OCI-LY1 (cell line): ENCODE measurements around the gene RANBP17.

Experiments
- H2AFZ ChIP-seq: fragments of 200-600 bp; sonication (generic), shearing (Covaris generic); 2 replicates; pipeline ENCODE4 v1.6.0; 2014; ENCODE audit warnings: antibody characterized with exemption, mild to moderate bottlenecking, low read length
- H3F3A ChIP-seq: fragments of 200-600 bp; sonication (generic), shearing (Covaris generic); 2 replicates; pipeline ENCODE4 v1.6.0; 2014; ENCODE audit warnings: mild to moderate bottlenecking, antibody characterized with exemption, low read length, moderate library complexity; ENCODE audit not compliant: insufficient read depth
- H3K27ac ChIP-seq: fragments of 200-600 bp; sonication (generic); 2 replicates; pipeline ENCODE4 v1.5.1; 2014; ENCODE audit warnings: low read length, mixed run types, mild to moderate bottlenecking, low read depth; ENCODE audit not compliant: poor library complexity, severe bottlenecking
- H3K27me3 ChIP-seq: fragments of 200-600 bp; sonication (generic); 2 replicates; pipeline ENCODE4 v1.6.0; 2014; ENCODE audit warnings: antibody characterized with exemption, mild to moderate bottlenecking, low read length, moderate library complexity; ENCODE audit not compliant: insufficient read depth
- H3K36me3 ChIP-seq: fragments of 200-600 bp; sonication (generic); 2 replicates; pipeline ENCODE4 v1.6.1; 2014; ENCODE audit warnings: mild to moderate bottlenecking, antibody characterized with exemption, low read length, moderate library complexity, mixed read lengths; ENCODE audit not compliant: insufficient read depth
- H3K4me1 ChIP-seq: fragments of 200-600 bp; sonication (generic); 2 replicates; pipeline ENCODE4 v1.5.1; 2014; ENCODE audit warnings: mild to moderate bottlenecking, low read length, moderate library complexity; ENCODE audit not compliant: insufficient read depth, severe bottlenecking
- H3K4me2 ChIP-seq: fragments of 200-600 bp; sonication (generic), shearing (Covaris generic); 2 replicates; pipeline ENCODE4 v1.6.1; 2014; ENCODE audit warnings: low read length
- H3K4me3 ChIP-seq: fragments of 200-600 bp; sonication (generic); 2 replicates; pipeline ENCODE4 v1.5.1; 2014; ENCODE audit warnings: low read length, low read depth, mild to moderate bottlenecking, mixed read lengths; ENCODE audit not compliant: poor library complexity, severe bottlenecking
- H3K79me2 ChIP-seq: fragments of 200-600 bp; shearing (Covaris generic); 2 replicates; pipeline ENCODE4 v1.6.1; 2016; ENCODE audit warnings: mixed run types, low read length, mixed read lengths; ENCODE audit not compliant: insufficient read depth
- H3K9ac ChIP-seq: fragments of 200-600 bp; sonication (generic), shearing (Covaris generic); 2 replicates; pipeline ENCODE4 v1.6.1; 2014; ENCODE audit warnings: mild to moderate bottlenecking, low read length, mixed read lengths
- H3K9me2 ChIP-seq: fragments of 200-600 bp; sonication (generic), shearing (Covaris generic); 2 replicates; pipeline ENCODE4 v1.6.1; 2014; ENCODE audit warnings: low read depth, mild to moderate bottlenecking, low read length, mixed read lengths
- H3K9me3 ChIP-seq: fragments of 200-600 bp; shearing (Covaris generic); 2 replicates; pipeline ENCODE4 v1.6.1; 2014; ENCODE audit warnings: low read length, mixed read lengths
- H4K20me1 ChIP-seq: fragments of 200-600 bp; sonication (generic), shearing (Covaris generic); 2 replicates; pipeline ENCODE4 v1.6.0; 2016; ENCODE audit warnings: mild to moderate bottlenecking, low read length; ENCODE audit not compliant: insufficient read depth
- EZH2 ChIP-seq: fragments of 200-600 bp; sonication (generic), shearing (Covaris generic); IDR thresholded peaks from 2 replicates; pipeline ENCODE4 v1.8.0; 2017; ENCODE audit warnings: borderline replicate concordance, mixed run types, mild to moderate bottlenecking, antibody characterized with exemption, low read length, moderate library complexity, mixed read lengths
- TF ChIP-seq, protein P1 (sequence below): fragments of 200-600 bp; sonication (generic), shearing (Covaris generic); IDR thresholded peaks from 2 replicates; pipeline ENCODE4 v1.5.1; 2017; ENCODE audit warnings: mild to moderate bottlenecking, antibody characterized with exemption, low read length, moderate library complexity, mixed read lengths

Gene RANBP17

DNA sequence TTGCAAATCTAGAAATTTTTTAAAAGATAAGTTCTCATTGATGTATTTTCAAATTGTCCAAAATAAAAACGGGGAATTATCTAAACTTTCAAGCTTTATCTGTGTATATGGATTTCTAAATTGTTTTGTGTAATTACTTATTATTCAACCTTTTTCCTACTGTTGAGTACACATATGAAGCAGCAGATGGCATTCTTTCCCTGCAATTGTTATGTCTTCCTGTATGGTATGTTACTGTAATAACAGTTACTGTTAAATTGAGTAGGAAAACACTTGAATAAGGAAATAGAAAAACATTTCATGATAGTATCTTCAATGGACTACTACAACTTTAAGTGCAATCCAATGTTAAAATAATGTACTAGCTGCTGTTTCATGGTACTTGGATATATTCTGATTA lies 124.8 kb downstream of the RANBP17 start:
- Histone ChIP-seq H4K20me1 (no peaks in the 10 kb centered on the region), H2AFZ (no peak overlapping the region), H3K9ac (no peak overlapping the region), H3K4me2 (no peak overlapping the region), H3K4me3 (no peak overlapping the region), H3K9me3 (no peaks in the 10 kb centered on the region), H3K9me2 (no peaks in the 10 kb centered on the region), H3K27ac (no peak overlapping the region), H3F3A (no peaks in the 10 kb centered on the region), H3K27me3 (no peaks in the 10 kb centered on the region), H3K36me3 (no peaks in the 10 kb centered on the region), H3K79me2 (no peaks in the 10 kb centered on the region), H3K4me1 (no peaks in the 10 kb centered on the region)
- no peak for TF ChIP-seq EZH2
- TF ChIP-seq, protein P1, sequence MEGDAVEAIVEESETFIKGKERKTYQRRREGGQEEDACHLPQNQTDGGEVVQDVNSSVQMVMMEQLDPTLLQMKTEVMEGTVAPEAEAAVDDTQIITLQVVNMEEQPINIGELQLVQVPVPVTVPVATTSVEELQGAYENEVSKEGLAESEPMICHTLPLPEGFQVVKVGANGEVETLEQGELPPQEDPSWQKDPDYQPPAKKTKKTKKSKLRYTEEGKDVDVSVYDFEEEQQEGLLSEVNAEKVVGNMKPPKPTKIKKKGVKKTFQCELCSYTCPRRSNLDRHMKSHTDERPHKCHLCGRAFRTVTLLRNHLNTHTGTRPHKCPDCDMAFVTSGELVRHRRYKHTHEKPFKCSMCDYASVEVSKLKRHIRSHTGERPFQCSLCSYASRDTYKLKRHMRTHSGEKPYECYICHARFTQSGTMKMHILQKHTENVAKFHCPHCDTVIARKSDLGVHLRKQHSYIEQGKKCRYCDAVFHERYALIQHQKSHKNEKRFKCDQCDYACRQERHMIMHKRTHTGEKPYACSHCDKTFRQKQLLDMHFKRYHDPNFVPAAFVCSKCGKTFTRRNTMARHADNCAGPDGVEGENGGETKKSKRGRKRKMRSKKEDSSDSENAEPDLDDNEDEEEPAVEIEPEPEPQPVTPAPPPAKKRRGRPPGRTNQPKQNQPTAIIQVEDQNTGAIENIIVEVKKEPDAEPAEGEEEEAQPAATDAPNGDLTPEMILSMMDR = no peak

DNA sequence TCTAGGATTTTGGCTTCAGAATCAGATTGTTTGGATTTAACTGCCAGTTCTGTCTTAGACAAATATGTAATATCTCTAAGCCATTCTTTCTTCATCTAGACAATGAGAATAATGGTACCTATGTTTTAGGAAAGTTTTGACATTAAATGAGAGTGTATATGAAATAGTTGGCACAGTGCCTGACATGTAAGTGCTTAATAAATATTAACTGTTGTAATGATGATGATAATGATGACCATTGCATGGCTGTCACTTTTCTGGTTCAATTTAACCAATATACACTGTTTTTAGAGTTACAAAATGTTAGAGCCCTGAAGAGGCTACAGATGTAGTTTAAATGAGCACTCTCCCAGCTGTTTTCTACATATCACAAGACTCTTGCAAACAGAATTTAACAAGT lies 131.7 kb downstream of the RANBP17 start:
- no peak for TF ChIP-seq EZH2
- TF ChIP-seq, protein P1 = no peak
- no peaks in the 10 kb centered on the region for H4K20me1 ChIP-seq
- no peaks in the 10 kb centered on the region for H3K9me3 ChIP-seq
- no peaks in the 10 kb centered on the region for H3K4me1 ChIP-seq
- H3K4me2 ChIP-seq = no peak overlapping the region
- no peaks in the 10 kb centered on the region for H3K36me3 ChIP-seq
- no peak overlapping the region for H3K27ac ChIP-seq
- H3K9ac ChIP-seq = no peak overlapping the region
- H3K9me2 ChIP-seq = no peaks in the 10 kb centered on the region
- H3K79me2 ChIP-seq = no peaks in the 10 kb centered on the region
- no peak overlapping the region for H3K4me3 ChIP-seq
- no peaks in the 10 kb centered on the region for H3K27me3 ChIP-seq
- H2AFZ ChIP-seq = no peak overlapping the region
- H3F3A ChIP-seq = no peaks in the 10 kb centered on the region

DNA sequence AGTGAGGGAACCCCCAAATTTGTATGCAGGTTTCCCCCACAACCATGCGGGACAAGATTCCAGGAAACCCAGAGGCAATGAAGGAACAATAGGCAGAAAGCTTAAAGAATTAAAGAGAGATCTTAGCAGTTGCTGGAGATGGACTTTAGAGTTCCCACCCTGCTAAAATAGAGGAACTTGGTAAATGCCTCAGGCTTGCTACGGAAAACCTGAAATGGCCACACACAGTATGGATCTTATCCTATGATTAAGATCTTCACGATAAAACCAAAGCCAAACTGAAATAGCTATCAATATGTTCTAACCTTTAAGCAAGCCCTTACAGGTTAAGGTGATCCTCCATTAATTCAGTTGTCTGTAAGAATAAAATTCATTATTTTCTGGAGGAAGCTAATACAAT lies 148.3 kb downstream of the RANBP17 start:
- H3K36me3 ChIP-seq = no peaks in the 10 kb centered on the region
- H4K20me1 ChIP-seq = no peaks in the 10 kb centered on the region
- no peaks in the 10 kb centered on the region for H3K9me3 ChIP-seq
- H3K4me1 ChIP-seq = no peaks in the 10 kb centered on the region
- H2AFZ ChIP-seq = no peak overlapping the region
- no peaks in the 10 kb centered on the region for H3K9me2 ChIP-seq
- H3K4me2 ChIP-seq = no peak overlapping the region
- H3K4me3 ChIP-seq = no peak overlapping the region
- no peaks in the 10 kb centered on the region for H3K27me3 ChIP-seq
- no peaks in the 10 kb centered on the region for H3F3A ChIP-seq
- TF ChIP-seq, protein P1 = no peak
- no peak for TF ChIP-seq EZH2
- no peak overlapping the region for H3K9ac ChIP-seq
- H3K27ac ChIP-seq = no peak overlapping the region
- no peaks in the 10 kb centered on the region for H3K79me2 ChIP-seq
